Mammary epithelial cell (primary cell): Measurements from ENCODE around the gene EXOC4.

ENCODE experiments used
- EZH2 ChIP-seq: IDR thresholded peaks from 2 replicates; pipeline ENCODE4 v1.6.1; 2012; ENCODE audit warnings: low read length, inconsistent platforms, borderline replicate concordance
- TF ChIP-seq, protein P1 (sequence below), 2 donors: IDR thresholded peaks in 1 of 2; conservative IDR thresholded peaks in 1 of 2; 2 replicates each; pipeline ENCODE4 v1.5.1; 2011 to 2012; ENCODE audit warnings: inconsistent platforms in 2 of 2, low read length in 2 of 2, mild to moderate bottlenecking in 2 of 2, control low read depth in 1 of 2, low read depth in 1 of 2; ENCODE audit not compliant: insufficient read depth in 1 of 2; ENCODE audit errors: extremely low read depth in 1 of 2

DNA sequence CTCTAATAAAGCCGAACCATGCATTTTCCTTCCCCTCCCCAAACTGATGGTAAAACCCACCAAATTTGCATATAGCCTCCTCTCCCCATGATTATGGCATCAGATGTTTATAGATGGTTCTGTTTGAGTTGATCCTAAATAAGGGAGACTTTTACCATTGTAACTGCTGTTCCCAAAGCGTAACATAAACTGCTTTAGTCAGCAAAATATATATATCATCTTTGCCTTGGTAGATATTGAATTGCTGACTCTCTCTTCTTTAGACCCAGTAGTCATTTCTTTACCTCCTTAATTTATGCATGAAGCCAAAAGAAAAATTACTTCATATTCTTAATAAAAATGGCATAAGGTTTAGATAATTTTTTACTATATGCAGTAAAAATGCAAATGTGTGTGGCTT is 788.1 kb downstream of the EXOC4 start:
- TF ChIP-seq, protein P1, sequence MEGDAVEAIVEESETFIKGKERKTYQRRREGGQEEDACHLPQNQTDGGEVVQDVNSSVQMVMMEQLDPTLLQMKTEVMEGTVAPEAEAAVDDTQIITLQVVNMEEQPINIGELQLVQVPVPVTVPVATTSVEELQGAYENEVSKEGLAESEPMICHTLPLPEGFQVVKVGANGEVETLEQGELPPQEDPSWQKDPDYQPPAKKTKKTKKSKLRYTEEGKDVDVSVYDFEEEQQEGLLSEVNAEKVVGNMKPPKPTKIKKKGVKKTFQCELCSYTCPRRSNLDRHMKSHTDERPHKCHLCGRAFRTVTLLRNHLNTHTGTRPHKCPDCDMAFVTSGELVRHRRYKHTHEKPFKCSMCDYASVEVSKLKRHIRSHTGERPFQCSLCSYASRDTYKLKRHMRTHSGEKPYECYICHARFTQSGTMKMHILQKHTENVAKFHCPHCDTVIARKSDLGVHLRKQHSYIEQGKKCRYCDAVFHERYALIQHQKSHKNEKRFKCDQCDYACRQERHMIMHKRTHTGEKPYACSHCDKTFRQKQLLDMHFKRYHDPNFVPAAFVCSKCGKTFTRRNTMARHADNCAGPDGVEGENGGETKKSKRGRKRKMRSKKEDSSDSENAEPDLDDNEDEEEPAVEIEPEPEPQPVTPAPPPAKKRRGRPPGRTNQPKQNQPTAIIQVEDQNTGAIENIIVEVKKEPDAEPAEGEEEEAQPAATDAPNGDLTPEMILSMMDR (conservative IDR thresholded peaks at IDR 0.05 in 1 of 2, IDR thresholded peaks at IDR 0.05 in 1 of 2; ENCODE audit: extremely low read depth in 1 of 2, insufficient read depth in 1 of 2, low read depth in 1 of 2, low read length in 2 of 2) = no peak
- no peak for TF ChIP-seq EZH2
